ENCODE measurements around the gene LRRFIP1. TPM values are rescaled to one million over a fixed set of nuclear protein-coding genes. Genes with fewer than 3 reads are reported as not detected.
A peak's percentile ranks its signal among the peaks of the same experiment; 100 is the strongest.

The LRRFIP1 gene
- total and polyA plus RNA-seq, 9 of the 15 experiments (the other 6 are each of a cell fraction or from before 2014, with no cell fraction given) = 13.1 to 45.2 (median 31.3) TPM

DNA sequence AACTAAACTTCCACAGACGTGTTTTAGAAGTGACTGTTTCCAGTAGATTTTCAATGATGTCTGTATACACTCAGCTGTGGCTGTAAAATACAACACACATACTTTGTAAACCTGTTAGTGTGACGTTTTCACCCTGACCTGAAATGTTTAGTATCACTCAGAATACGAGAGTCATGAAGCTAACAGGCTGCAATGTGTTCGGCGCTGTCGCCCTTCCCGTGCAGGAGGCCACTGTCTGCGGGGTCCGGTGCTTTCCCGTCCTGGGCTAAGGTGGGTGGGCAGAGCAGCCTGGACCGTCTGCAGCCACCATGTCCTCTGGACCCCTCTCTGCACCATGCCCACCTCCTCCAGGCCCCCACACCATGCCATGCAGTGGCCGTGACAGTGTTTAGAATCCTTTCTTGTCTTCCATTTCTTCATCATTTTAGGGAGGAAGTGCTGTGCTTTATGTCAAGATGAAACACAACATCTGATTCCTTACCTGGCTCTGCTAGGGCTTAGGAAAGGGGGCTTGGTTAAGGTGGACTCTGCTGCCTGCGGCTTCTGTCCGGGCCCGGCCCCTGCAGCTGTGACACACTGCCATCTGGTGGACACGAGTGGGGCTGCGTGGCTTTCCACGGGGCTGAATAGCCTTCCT is 117.3 kb downstream of the LRRFIP1 start (continued):
- TF ChIP-seq, protein P1, sequence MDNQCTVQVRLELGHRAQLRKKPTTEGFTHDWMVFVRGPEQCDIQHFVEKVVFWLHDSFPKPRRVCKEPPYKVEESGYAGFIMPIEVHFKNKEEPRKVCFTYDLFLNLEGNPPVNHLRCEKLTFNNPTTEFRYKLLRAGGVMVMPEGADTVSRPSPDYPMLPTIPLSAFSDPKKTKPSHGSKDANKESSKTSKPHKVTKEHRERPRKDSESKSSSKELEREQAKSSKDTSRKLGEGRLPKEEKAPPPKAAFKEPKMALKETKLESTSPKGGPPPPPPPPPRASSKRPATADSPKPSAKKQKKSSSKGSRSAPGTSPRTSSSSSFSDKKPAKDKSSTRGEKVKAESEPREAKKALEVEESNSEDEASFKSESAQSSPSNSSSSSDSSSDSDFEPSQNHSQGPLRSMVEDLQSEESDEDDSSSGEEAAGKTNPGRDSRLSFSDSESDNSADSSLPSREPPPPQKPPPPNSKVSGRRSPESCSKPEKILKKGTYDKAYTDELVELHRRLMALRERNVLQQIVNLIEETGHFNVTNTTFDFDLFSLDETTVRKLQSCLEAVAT (IDR thresholded peaks at IDR 0.05) = no peak
- TF ChIP-seq, protein P2, sequence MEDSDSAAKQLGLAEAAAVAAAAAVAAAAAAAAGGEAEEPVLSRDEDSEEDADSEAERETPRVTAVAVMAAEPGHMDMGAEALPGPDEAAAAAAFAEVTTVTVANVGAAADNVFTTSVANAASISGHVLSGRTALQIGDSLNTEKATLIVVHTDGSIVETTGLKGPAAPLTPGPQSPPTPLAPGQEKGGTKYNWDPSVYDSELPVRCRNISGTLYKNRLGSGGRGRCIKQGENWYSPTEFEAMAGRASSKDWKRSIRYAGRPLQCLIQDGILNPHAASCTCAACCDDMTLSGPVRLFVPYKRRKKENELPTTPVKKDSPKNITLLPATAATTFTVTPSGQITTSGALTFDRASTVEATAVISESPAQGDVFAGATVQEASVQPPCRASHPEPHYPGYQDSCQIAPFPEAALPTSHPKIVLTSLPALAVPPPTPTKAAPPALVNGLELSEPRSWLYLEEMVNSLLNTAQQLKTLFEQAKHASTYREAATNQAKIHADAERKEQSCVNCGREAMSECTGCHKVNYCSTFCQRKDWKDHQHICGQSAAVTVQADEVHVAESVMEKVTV (CRISPR knock-in tag; IDR thresholded peaks at IDR 0.05) = peak; percentile 91
- no peak for TF ChIP-seq SMARCE1 (IDR thresholded peaks at IDR 0.05)
- TF ChIP-seq, protein P3, sequence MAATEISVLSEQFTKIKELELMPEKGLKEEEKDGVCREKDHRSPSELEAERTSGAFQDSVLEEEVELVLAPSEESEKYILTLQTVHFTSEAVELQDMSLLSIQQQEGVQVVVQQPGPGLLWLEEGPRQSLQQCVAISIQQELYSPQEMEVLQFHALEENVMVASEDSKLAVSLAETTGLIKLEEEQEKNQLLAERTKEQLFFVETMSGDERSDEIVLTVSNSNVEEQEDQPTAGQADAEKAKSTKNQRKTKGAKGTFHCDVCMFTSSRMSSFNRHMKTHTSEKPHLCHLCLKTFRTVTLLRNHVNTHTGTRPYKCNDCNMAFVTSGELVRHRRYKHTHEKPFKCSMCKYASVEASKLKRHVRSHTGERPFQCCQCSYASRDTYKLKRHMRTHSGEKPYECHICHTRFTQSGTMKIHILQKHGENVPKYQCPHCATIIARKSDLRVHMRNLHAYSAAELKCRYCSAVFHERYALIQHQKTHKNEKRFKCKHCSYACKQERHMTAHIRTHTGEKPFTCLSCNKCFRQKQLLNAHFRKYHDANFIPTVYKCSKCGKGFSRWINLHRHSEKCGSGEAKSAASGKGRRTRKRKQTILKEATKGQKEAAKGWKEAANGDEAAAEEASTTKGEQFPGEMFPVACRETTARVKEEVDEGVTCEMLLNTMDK (IDR thresholded peaks at IDR 0.05; ENCODE audit: borderline replicate concordance, insufficient read depth, low read depth, low read length, poor library complexity, severe bottlenecking) = peak; percentile 70
- TF ChIP-seq, protein P4, sequence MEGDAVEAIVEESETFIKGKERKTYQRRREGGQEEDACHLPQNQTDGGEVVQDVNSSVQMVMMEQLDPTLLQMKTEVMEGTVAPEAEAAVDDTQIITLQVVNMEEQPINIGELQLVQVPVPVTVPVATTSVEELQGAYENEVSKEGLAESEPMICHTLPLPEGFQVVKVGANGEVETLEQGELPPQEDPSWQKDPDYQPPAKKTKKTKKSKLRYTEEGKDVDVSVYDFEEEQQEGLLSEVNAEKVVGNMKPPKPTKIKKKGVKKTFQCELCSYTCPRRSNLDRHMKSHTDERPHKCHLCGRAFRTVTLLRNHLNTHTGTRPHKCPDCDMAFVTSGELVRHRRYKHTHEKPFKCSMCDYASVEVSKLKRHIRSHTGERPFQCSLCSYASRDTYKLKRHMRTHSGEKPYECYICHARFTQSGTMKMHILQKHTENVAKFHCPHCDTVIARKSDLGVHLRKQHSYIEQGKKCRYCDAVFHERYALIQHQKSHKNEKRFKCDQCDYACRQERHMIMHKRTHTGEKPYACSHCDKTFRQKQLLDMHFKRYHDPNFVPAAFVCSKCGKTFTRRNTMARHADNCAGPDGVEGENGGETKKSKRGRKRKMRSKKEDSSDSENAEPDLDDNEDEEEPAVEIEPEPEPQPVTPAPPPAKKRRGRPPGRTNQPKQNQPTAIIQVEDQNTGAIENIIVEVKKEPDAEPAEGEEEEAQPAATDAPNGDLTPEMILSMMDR (IDR thresholded peaks at IDR 0.05 in 2 of 3, conservative IDR thresholded peaks at IDR 0.05 in 1 of 3; ENCODE audit: insufficient read depth in 2 of 3, low read depth in 1 of 3, low read length in 3 of 3) = peak; percentile 85 to 90 (median 86)
- TF ChIP-seq, protein P5, sequence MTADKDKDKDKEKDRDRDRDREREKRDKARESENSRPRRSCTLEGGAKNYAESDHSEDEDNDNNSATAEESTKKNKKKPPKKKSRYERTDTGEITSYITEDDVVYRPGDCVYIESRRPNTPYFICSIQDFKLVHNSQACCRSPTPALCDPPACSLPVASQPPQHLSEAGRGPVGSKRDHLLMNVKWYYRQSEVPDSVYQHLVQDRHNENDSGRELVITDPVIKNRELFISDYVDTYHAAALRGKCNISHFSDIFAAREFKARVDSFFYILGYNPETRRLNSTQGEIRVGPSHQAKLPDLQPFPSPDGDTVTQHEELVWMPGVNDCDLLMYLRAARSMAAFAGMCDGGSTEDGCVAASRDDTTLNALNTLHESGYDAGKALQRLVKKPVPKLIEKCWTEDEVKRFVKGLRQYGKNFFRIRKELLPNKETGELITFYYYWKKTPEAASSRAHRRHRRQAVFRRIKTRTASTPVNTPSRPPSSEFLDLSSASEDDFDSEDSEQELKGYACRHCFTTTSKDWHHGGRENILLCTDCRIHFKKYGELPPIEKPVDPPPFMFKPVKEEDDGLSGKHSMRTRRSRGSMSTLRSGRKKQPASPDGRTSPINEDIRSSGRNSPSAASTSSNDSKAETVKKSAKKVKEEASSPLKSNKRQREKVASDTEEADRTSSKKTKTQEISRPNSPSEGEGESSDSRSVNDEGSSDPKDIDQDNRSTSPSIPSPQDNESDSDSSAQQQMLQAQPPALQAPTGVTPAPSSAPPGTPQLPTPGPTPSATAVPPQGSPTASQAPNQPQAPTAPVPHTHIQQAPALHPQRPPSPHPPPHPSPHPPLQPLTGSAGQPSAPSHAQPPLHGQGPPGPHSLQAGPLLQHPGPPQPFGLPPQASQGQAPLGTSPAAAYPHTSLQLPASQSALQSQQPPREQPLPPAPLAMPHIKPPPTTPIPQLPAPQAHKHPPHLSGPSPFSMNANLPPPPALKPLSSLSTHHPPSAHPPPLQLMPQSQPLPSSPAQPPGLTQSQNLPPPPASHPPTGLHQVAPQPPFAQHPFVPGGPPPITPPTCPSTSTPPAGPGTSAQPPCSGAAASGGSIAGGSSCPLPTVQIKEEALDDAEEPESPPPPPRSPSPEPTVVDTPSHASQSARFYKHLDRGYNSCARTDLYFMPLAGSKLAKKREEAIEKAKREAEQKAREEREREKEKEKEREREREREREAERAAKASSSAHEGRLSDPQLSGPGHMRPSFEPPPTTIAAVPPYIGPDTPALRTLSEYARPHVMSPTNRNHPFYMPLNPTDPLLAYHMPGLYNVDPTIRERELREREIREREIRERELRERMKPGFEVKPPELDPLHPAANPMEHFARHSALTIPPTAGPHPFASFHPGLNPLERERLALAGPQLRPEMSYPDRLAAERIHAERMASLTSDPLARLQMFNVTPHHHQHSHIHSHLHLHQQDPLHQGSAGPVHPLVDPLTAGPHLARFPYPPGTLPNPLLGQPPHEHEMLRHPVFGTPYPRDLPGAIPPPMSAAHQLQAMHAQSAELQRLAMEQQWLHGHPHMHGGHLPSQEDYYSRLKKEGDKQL (CRISPR knock-in tag; IDR thresholded peaks at IDR 0.05; ENCODE audit: borderline replicate concordance) = no peak
- TF ChIP-seq KLF1 (tag; IDR thresholded peaks at IDR 0.05) = no peak
- TF ChIP-seq POLR2B (IDR thresholded peaks at IDR 0.05; ENCODE audit: low read depth, partially characterized antibody) = no peak
- TF ChIP-seq, protein P6, sequence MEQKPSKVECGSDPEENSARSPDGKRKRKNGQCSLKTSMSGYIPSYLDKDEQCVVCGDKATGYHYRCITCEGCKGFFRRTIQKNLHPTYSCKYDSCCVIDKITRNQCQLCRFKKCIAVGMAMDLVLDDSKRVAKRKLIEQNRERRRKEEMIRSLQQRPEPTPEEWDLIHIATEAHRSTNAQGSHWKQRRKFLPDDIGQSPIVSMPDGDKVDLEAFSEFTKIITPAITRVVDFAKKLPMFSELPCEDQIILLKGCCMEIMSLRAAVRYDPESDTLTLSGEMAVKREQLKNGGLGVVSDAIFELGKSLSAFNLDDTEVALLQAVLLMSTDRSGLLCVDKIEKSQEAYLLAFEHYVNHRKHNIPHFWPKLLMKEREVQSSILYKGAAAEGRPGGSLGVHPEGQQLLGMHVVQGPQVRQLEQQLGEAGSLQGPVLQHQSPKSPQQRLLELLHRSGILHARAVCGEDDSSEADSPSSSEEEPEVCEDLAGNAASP (IDR thresholded peaks at IDR 0.05) = no peak
- TF ChIP-seq ARID2 (IDR thresholded peaks at IDR 0.05) = peak; percentile 93

Measured in K562 (cell line).